ENCODE measurements around the gene FDX1.

Gene FDX1

DNA sequence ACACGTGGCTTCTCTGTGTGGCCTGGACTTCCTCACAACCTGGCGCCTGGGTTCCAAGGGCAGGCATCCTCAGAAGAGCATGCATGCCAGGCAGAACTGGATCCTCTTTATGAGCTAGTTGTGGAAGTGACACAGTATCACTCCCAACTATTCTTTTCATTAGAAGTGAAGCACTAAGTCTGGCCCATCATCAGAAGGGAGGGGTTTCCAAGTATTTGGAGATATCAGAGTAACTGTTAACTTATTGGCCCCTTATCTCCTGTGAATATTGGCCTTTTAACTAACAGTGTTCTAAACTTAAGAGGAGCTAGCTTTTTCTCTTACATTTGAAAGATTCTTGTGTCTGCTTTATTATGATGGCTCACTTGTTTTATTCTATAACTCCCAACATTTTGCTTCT, 35.5 kb downstream of the FDX1 start:
- peaks cover 0 to 27% of the 10 kb centered on the region in 2 donors for H3K36me3 ChIP-seq (replicated peaks in 1 of 2; ENCODE audit: control insufficient read depth in 2 of 2, insufficient read depth in 2 of 2, low read length in 2 of 2)
- no peak overlapping the region for H3K23ac ChIP-seq (ENCODE audit: low read depth, low read length, poor library complexity)
- no peaks in the 10 kb centered on the region for H3K9me3 ChIP-seq (replicated peaks in 1 of 2; ENCODE audit: control insufficient read depth in 2 of 2, insufficient read depth in 1 of 2, low read depth in 1 of 2, low read length in 2 of 2)
- no peak overlapping the region for H4K8ac ChIP-seq (ENCODE audit: low read depth, low read length)
- H3K9ac ChIP-seq (ENCODE audit: low read depth, low read length, poor library complexity): no peak overlapping the region
- H2AK5ac ChIP-seq (ENCODE audit: low read depth, low read length): no peak overlapping the region
- H3K4me1 ChIP-seq (ENCODE audit: control insufficient read depth in 2 of 2, insufficient read depth in 1 of 2, low read depth in 1 of 2, low read length in 2 of 2): no peaks in the 10 kb centered on the region
- no peak overlapping the region for H3K4me2 ChIP-seq (ENCODE audit: insufficient read depth, low read length, poor library complexity, severe bottlenecking)
- no peak overlapping the region for H2AFZ ChIP-seq (ENCODE audit: low read length)
- H2BK120ac ChIP-seq (ENCODE audit: low read depth, low read length): no peak overlapping the region
- no peak overlapping the region for H2BK15ac ChIP-seq (ENCODE audit: low read length)
- H3K14ac ChIP-seq (ENCODE audit: low read length): no peak overlapping the region
- WGBS, 2 donors (ENCODE audit: extremely low coverage in 2 of 2, insufficient read length in 2 of 2, insufficient replicate concordance in 1 of 2): no CpG with 5 or more reads among the region's 2 CpGs
- no peak overlapping the region for H3K4me3 ChIP-seq (ENCODE audit: low read length in 2 of 2)
- H3K27me3 ChIP-seq (ENCODE audit: control insufficient read depth in 3 of 3, insufficient read depth in 3 of 3, low read depth in 1 of 3, low read length in 3 of 3): no peaks in the 10 kb centered on the region
- H2BK12ac ChIP-seq (ENCODE audit: low read length): no peak overlapping the region
- H3K79me1 ChIP-seq (ENCODE audit: low read depth, low read length): no peaks in the 10 kb centered on the region
- no peak overlapping the region for H3K4ac ChIP-seq (ENCODE audit: low read length)
- DNase-seq (ENCODE audit: low spot score): no peak
- H4K91ac ChIP-seq (ENCODE audit: low read depth, low read length, poor library complexity): no peak overlapping the region
- H2BK5ac ChIP-seq (ENCODE audit: low read length): no peak overlapping the region
- H3K27ac ChIP-seq (replicated peaks; ENCODE audit: low read length): no peak overlapping the region
- H3K18ac ChIP-seq (ENCODE audit: low read length): no peak overlapping the region

GRCh38 chr11:110467556-110467955, 37.8 kb downstream of the FDX1 start:
- Histone ChIP-seq H3K23ac (ENCODE audit: low read depth, low read length, poor library complexity) (no peak overlapping the region), H2BK12ac (ENCODE audit: low read length) (no peak overlapping the region), H4K91ac (ENCODE audit: low read depth, low read length, poor library complexity) (no peak overlapping the region), H3K9me3 (replicated peaks in 1 of 2; ENCODE audit: control insufficient read depth in 2 of 2, insufficient read depth in 1 of 2, low read depth in 1 of 2, low read length in 2 of 2) (no peaks in the 10 kb centered on the region), H3K9ac (ENCODE audit: low read depth, low read length, poor library complexity) (peak overlapping the region; percentile 63), H3K4me1 (ENCODE audit: control insufficient read depth in 2 of 2, insufficient read depth in 1 of 2, low read depth in 1 of 2, low read length in 2 of 2) (no peaks in the 10 kb centered on the region), H3K27me3 (ENCODE audit: control insufficient read depth in 3 of 3, insufficient read depth in 3 of 3, low read depth in 1 of 3, low read length in 3 of 3) (no peaks in the 10 kb centered on the region), H2AFZ (ENCODE audit: low read length) (no peak overlapping the region), H4K8ac (ENCODE audit: low read depth, low read length) (no peak overlapping the region), H3K14ac (ENCODE audit: low read length) (no peak overlapping the region), H3K36me3 (replicated peaks in 1 of 2; ENCODE audit: control insufficient read depth in 2 of 2, insufficient read depth in 2 of 2, low read length in 2 of 2) (peaks cover 0 to 14% of the 10 kb centered on the region in 2 donors), H3K79me1 (ENCODE audit: low read depth, low read length) (no peaks in the 10 kb centered on the region), H2BK5ac (ENCODE audit: low read length) (no peak overlapping the region), H3K4me3 (ENCODE audit: low read length in 2 of 2) (no peak overlapping the region), H2BK120ac (ENCODE audit: low read depth, low read length) (no peak overlapping the region), H3K27ac (replicated peaks; ENCODE audit: low read length) (no peak overlapping the region), H3K4me2 (ENCODE audit: insufficient read depth, low read length, poor library complexity, severe bottlenecking) (no peak overlapping the region), H2AK5ac (ENCODE audit: low read depth, low read length) (no peak overlapping the region), H3K4ac (ENCODE audit: low read length) (no peak overlapping the region), H2BK15ac (ENCODE audit: low read length) (no peak overlapping the region), H3K18ac (ENCODE audit: low read length) (no peak overlapping the region)
- WGBS, 2 donors (ENCODE audit: extremely low coverage in 2 of 2, insufficient read length in 2 of 2, insufficient replicate concordance in 1 of 2): no CpG with 5 or more reads among the region's 3 CpGs
- DNase-seq (ENCODE audit: low spot score): no peak

DNA sequence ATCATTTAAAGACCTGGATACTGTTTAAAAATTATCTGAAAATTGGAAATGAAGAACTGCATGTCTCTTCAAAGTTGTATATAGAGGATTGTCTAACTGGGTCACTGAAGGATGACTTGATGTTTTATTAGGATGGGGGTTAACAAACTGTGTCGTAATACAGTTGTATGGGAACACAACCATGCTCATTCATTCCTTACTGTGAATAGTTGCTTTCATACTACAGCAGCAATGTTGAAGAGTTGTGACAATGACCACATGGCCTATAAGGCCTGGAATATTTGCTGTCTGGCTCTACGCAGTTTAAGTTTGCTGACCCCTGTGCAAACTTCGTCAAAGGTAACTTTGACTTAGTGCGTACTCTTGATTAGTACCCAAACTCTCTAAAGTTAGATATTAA, 38.4 kb downstream of the FDX1 start:
- no peak overlapping the region for H2BK5ac ChIP-seq (ENCODE audit: low read length)
- H3K9me3 ChIP-seq (replicated peaks in 1 of 2; ENCODE audit: control insufficient read depth in 2 of 2, insufficient read depth in 1 of 2, low read depth in 1 of 2, low read length in 2 of 2): no peaks in the 10 kb centered on the region
- no peak overlapping the region for H4K91ac ChIP-seq (ENCODE audit: low read depth, low read length, poor library complexity)
- H3K4me1 ChIP-seq (ENCODE audit: control insufficient read depth in 2 of 2, insufficient read depth in 1 of 2, low read depth in 1 of 2, low read length in 2 of 2): no peaks in the 10 kb centered on the region
- H2AK5ac ChIP-seq (ENCODE audit: low read depth, low read length): no peak overlapping the region
- WGBS, 2 donors (ENCODE audit: extremely low coverage in 2 of 2, insufficient read length in 2 of 2, insufficient replicate concordance in 1 of 2): no CpG with 5 or more reads among the region's 4 CpGs
- H3K4ac ChIP-seq (ENCODE audit: low read length): no peak overlapping the region
- H4K8ac ChIP-seq (ENCODE audit: low read depth, low read length): no peak overlapping the region
- H3K9ac ChIP-seq (ENCODE audit: low read depth, low read length, poor library complexity): no peak overlapping the region
- H3K4me2 ChIP-seq (ENCODE audit: insufficient read depth, low read length, poor library complexity, severe bottlenecking): no peak overlapping the region
- DNase-seq (ENCODE audit: low spot score): no peak
- no peak overlapping the region for H2BK120ac ChIP-seq (ENCODE audit: low read depth, low read length)
- no peak overlapping the region for H3K14ac ChIP-seq (ENCODE audit: low read length)
- no peak overlapping the region for H2BK15ac ChIP-seq (ENCODE audit: low read length)
- peaks cover 0 to 14% of the 10 kb centered on the region in 2 donors for H3K36me3 ChIP-seq (replicated peaks in 1 of 2; ENCODE audit: control insufficient read depth in 2 of 2, insufficient read depth in 2 of 2, low read length in 2 of 2)
- no peak overlapping the region for H3K18ac ChIP-seq (ENCODE audit: low read length)
- no peaks in the 10 kb centered on the region for H3K27me3 ChIP-seq (ENCODE audit: control insufficient read depth in 3 of 3, insufficient read depth in 3 of 3, low read depth in 1 of 3, low read length in 3 of 3)
- H2AFZ ChIP-seq (ENCODE audit: low read length): no peak overlapping the region
- no peaks in the 10 kb centered on the region for H3K79me1 ChIP-seq (ENCODE audit: low read depth, low read length)
- no peak overlapping the region for H2BK12ac ChIP-seq (ENCODE audit: low read length)
- H3K4me3 ChIP-seq (ENCODE audit: low read length in 2 of 2): no peak overlapping the region
- H3K27ac ChIP-seq (replicated peaks; ENCODE audit: low read length): no peak overlapping the region
- no peak overlapping the region for H3K23ac ChIP-seq (ENCODE audit: low read depth, low read length, poor library complexity)

DNA sequence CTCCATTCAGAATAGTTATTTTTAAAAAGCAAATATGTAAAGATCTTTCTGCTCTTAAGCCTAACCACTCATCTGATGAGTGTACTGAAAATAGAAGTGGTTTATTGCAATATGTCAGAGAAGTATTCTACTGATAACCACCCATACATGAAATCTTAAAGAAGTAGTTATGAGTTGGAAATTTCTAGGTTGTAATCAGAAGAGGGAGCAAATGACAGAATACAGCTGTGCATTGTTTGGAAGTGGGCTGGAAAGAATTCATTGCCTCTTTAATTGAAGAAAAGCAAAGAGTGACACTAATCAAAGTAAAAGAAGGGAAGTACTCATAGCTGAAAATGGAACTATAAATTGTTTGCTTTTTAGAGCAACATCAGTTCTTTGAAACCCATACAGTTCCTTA, 39.4 kb downstream of the FDX1 start:
- H3K18ac ChIP-seq (ENCODE audit: low read length): no peak overlapping the region
- H3K23ac ChIP-seq (ENCODE audit: low read depth, low read length, poor library complexity): no peak overlapping the region
- H3K27ac ChIP-seq (replicated peaks; ENCODE audit: low read length): no peak overlapping the region
- H2AFZ ChIP-seq (ENCODE audit: low read length): no peak overlapping the region
- no peak overlapping the region for H3K4me3 ChIP-seq (ENCODE audit: low read length in 2 of 2)
- no peak overlapping the region for H2BK12ac ChIP-seq (ENCODE audit: low read length)
- H2BK5ac ChIP-seq (ENCODE audit: low read length): no peak overlapping the region
- H4K8ac ChIP-seq (ENCODE audit: low read depth, low read length): no peak overlapping the region
- H3K4me1 ChIP-seq (ENCODE audit: control insufficient read depth in 2 of 2, insufficient read depth in 1 of 2, low read depth in 1 of 2, low read length in 2 of 2): no peaks in the 10 kb centered on the region
- no peaks in the 10 kb centered on the region for H3K9me3 ChIP-seq (replicated peaks in 1 of 2; ENCODE audit: control insufficient read depth in 2 of 2, insufficient read depth in 1 of 2, low read depth in 1 of 2, low read length in 2 of 2)
- H2BK120ac ChIP-seq (ENCODE audit: low read depth, low read length): no peak overlapping the region
- H3K9ac ChIP-seq (ENCODE audit: low read depth, low read length, poor library complexity): no peak overlapping the region
- no peak overlapping the region for H3K4me2 ChIP-seq (ENCODE audit: insufficient read depth, low read length, poor library complexity, severe bottlenecking)
- no peak overlapping the region for H2BK15ac ChIP-seq (ENCODE audit: low read length)
- H3K4ac ChIP-seq (ENCODE audit: low read length): no peak overlapping the region
- peaks cover 0 to 6% of the 10 kb centered on the region in 2 donors for H3K36me3 ChIP-seq (replicated peaks in 1 of 2; ENCODE audit: control insufficient read depth in 2 of 2, insufficient read depth in 2 of 2, low read length in 2 of 2)
- H3K27me3 ChIP-seq (ENCODE audit: control insufficient read depth in 3 of 3, insufficient read depth in 3 of 3, low read depth in 1 of 3, low read length in 3 of 3): no peaks in the 10 kb centered on the region
- no peaks in the 10 kb centered on the region for H3K79me1 ChIP-seq (ENCODE audit: low read depth, low read length)
- no peak overlapping the region for H2AK5ac ChIP-seq (ENCODE audit: low read depth, low read length)
- H3K14ac ChIP-seq (ENCODE audit: low read length): no peak overlapping the region
- H4K91ac ChIP-seq (ENCODE audit: low read depth, low read length, poor library complexity): no peak overlapping the region
- DNase-seq (ENCODE audit: low spot score): no peak

Data from neuronal stem cell (in vitro differentiated cells).